Chondrocyte (in vitro differentiated cells): Measurements from ENCODE around the gene EIF5A. TPM values are rescaled to one million over a fixed set of nuclear protein-coding genes. Genes with fewer than 3 reads are reported as not detected.

ENCODE experiments used
- DNase-seq: peaks from one replicate; pipeline ENCODE4 v3.0.0; 2021; ENCODE audit warnings: mixed read lengths, low spot score
- H3K27ac Mint-ChIP-seq: one replicate; pipeline ENCODE4 v1.8.0; 2021; ENCODE audit warnings: mild to moderate bottlenecking, moderate library complexity, mixed read lengths; ENCODE audit not compliant: unreplicated experiment
- H3K27me3 Mint-ChIP-seq: 2 replicates; pipeline ENCODE4 v1.8.0; 2021; ENCODE audit warnings: low read depth, mixed read lengths
- H3K36me3 Mint-ChIP-seq: 2 replicates; pipeline ENCODE4 v1.8.0; 2021; ENCODE audit warnings: low read depth, mixed read lengths
- H3K4me1 Mint-ChIP-seq: 2 replicates; pipeline ENCODE4 v1.8.0; 2021; ENCODE audit warnings: low read depth, mild to moderate bottlenecking, mixed read lengths
- H3K4me3 Mint-ChIP-seq: one replicate; pipeline ENCODE4 v1.8.0; 2021; ENCODE audit warnings: mild to moderate bottlenecking, moderate library complexity, mixed read lengths; ENCODE audit not compliant: unreplicated experiment
- H3K9me3 Mint-ChIP-seq: 2 replicates; pipeline ENCODE4 v1.8.0; 2021; ENCODE audit warnings: low read depth, mixed read lengths
- CTCF ChIP-seq: fragments of 200-600 bp; sonication (generic); IDR thresholded peaks from 2 replicates; pipeline ENCODE4 v1.5.0; 2021; ENCODE audit warnings: antibody characterized with exemption, mild to moderate bottlenecking, moderate library complexity
- total RNA-seq: library from RNA; stranded (reverse); gene quantifications from 3 replicates; pipeline ENCODE4 v1.2.1, GENCODE V29; 2021

Gene EIF5A
- total RNA-seq, 1 donor from 2014 or later = 364 TPM

- DNase-seq = no peak
- Mint-ChIP-seq H3K9me3 (no peaks in the 10 kb centered on the region), H3K27ac (no peak overlapping the region), H3K27me3 (no peaks in the 10 kb centered on the region), H3K4me1 (peaks cover 55% of the 10 kb centered on the region), H3K36me3 (peaks cover 37% of the 10 kb centered on the region), H3K4me3 (no peak overlapping the region)
- no peak for TF ChIP-seq CTCF
Observed at GRCh38 chr17:7311110-7311705, 3.8 kb downstream of the EIF5A start.

- Mint-ChIP-seq H3K27ac (no peak overlapping the region), H3K4me1 (peaks cover 55% of the 10 kb centered on the region), H3K4me3 (no peak overlapping the region), H3K9me3 (no peaks in the 10 kb centered on the region), H3K27me3 (no peaks in the 10 kb centered on the region), H3K36me3 (peaks cover 37% of the 10 kb centered on the region)
- no peak for TF ChIP-seq CTCF
- DNase-seq = no peak
Observed at GRCh38 chr17:7312432-7313087, 5.1 kb downstream of the EIF5A start.

GRCh38 chr17:7313088-7313889 is 5.9 kb downstream of the EIF5A start:
- TF ChIP-seq CTCF = peak; percentile 14
- Mint-ChIP-seq H3K4me3 (no peak overlapping the region), H3K36me3 (peaks cover 41% of the 10 kb centered on the region), H3K4me1 (peaks cover 55% of the 10 kb centered on the region), H3K27ac (peak overlapping the region; percentile 32), H3K9me3 (no peaks in the 10 kb centered on the region), H3K27me3 (no peaks in the 10 kb centered on the region)
- DNase-seq = no peak

GRCh38 chr17:7313890-7314718 is 6.7 kb downstream of the EIF5A start:
- no peaks in the 10 kb centered on the region for H3K27me3 Mint-ChIP-seq
- no peaks in the 10 kb centered on the region for H3K9me3 Mint-ChIP-seq
- TF ChIP-seq CTCF = no peak
- peaks cover 44% of the 10 kb centered on the region for H3K36me3 Mint-ChIP-seq
- peaks cover 50% of the 10 kb centered on the region for H3K4me1 Mint-ChIP-seq
- H3K4me3 Mint-ChIP-seq = peak overlapping the region; percentile 71
- DNase-seq = no peak
- H3K27ac Mint-ChIP-seq = peak overlapping the region; percentile 77
